IMR-90 (cell line): ENCODE measurements around the gene OR10H3. TPM values are rescaled to one million over a fixed set of nuclear protein-coding genes. Genes with fewer than 3 reads are reported as not detected.

Source experiments
- ATAC-seq: fragments of 200-7000 bp; cut with Tn5 transposase; 2 replicates; pipeline ENCODE4 v1.9.1; 2020; ENCODE audit warnings: low read depth, mild to moderate bottlenecking, moderate library complexity
- BruUV-seq: library from RNA; stranded (reverse); fragments of 400-500 nt; replicated peaks from 2 replicates; lab custom pipeline; 2021; lab: Mats Ljungman, UMichigan
- CTCF ChIA-PET: fragments of 300-600 bp; formaldehyde crosslinking; extraction: SDS; loops from one replicate; lab custom pipeline; 2021; ENCODE audit warnings: antibody characterized with exemption; lab: Yijun Ruan, JAX
- POLR2A ChIA-PET: fragments of 300-600 bp; sonication (Branson Sonifier 250); formaldehyde crosslinking; loops from one replicate; lab custom pipeline; 2022; ENCODE audit warnings: antibody characterized with exemption; ENCODE audit not compliant: unreplicated experiment; lab: Charles Lee
- DNase-seq: peaks from one replicate; pipeline ENCODE4 v3.0.0; 2013
- H2AFZ ChIP-seq: replicated peaks from 2 replicates; pipeline ENCODE3; 2013; ENCODE audit warnings: low read length, mild to moderate bottlenecking; ENCODE audit not compliant: poor library complexity
- H2AK5ac ChIP-seq: 2 replicates; pipeline ENCODE4 v1.6.1; 2013; ENCODE audit warnings: low read depth, low read length, inconsistent platforms
- H2AK9ac ChIP-seq: replicated peaks from 2 replicates; pipeline ENCODE3; 2013; ENCODE audit warnings: mild to moderate bottlenecking, low read depth, low read length, moderate library complexity; ENCODE audit not compliant: poor library complexity
- H2BK120ac ChIP-seq: 2 replicates; pipeline ENCODE4 v1.6.1; 2013; ENCODE audit warnings: low read depth, low read length, inconsistent platforms
- H2BK15ac ChIP-seq: 3 replicates; pipeline ENCODE4 v1.6.1; 2013; ENCODE audit warnings: low read depth, low read length, inconsistent platforms
- H2BK20ac ChIP-seq: 2 replicates; pipeline ENCODE4 v1.6.1; 2013; ENCODE audit warnings: low read depth, mild to moderate bottlenecking, inconsistent platforms, low read length, moderate library complexity
- H2BK5ac ChIP-seq: 2 replicates; pipeline ENCODE4 v1.6.1; 2013; ENCODE audit warnings: mild to moderate bottlenecking, low read depth, low read length, inconsistent platforms; ENCODE audit not compliant: poor library complexity, severe bottlenecking
- H3K14ac ChIP-seq: replicated peaks from 2 replicates; pipeline ENCODE4 v1.6.1; 2013; ENCODE audit warnings: low read depth, low read length, inconsistent platforms
- H3K18ac ChIP-seq: 2 replicates; pipeline ENCODE4 v1.6.1; 2013; ENCODE audit warnings: low read depth, low read length, control low read depth
- H3K23ac ChIP-seq: 2 replicates; pipeline ENCODE4 v1.6.1; 2013; ENCODE audit warnings: low read depth, low read length, inconsistent platforms
- H3K27ac ChIP-seq: 2 replicates; pipeline ENCODE4 v1.5.1; 2013; ENCODE audit warnings: mild to moderate bottlenecking, control low read depth, low read length; ENCODE audit not compliant: insufficient read depth
- H3K27me3 ChIP-seq: 2 replicates; pipeline ENCODE4 v1.6.1; 2013; ENCODE audit warnings: low read length; ENCODE audit not compliant: control insufficient read depth, insufficient read depth
- H3K36me3 ChIP-seq: 2 replicates; pipeline ENCODE4 v1.6.1; 2013; ENCODE audit warnings: low read length, mixed read lengths; ENCODE audit not compliant: control insufficient read depth, insufficient read depth
- H3K4ac ChIP-seq: 2 replicates; pipeline ENCODE4 v1.6.1; 2013; ENCODE audit warnings: low read depth, low read length, inconsistent platforms
- H3K4me1 ChIP-seq: 2 replicates; pipeline ENCODE4 v1.6.1; 2013; ENCODE audit warnings: low read length, mixed read lengths; ENCODE audit not compliant: control insufficient read depth, insufficient read depth
- H3K4me2 ChIP-seq: 2 replicates; pipeline ENCODE4 v1.6.1; 2013; ENCODE audit warnings: low read depth, mild to moderate bottlenecking, control low read depth, low read length, moderate library complexity
- H3K4me3 ChIP-seq: 2 replicates; pipeline ENCODE4 v1.5.1; 2013; ENCODE audit warnings: low read depth, mild to moderate bottlenecking, control low read depth, low read length, moderate library complexity; ENCODE audit not compliant: insufficient read depth
- H3K56ac ChIP-seq: 2 replicates; pipeline ENCODE4 v1.6.1; 2013; ENCODE audit warnings: low read length, inconsistent platforms; ENCODE audit not compliant: insufficient read depth; ENCODE audit errors: extremely low read depth
- H3K79me1 ChIP-seq, 2 experiments: 2 replicates each; pipeline ENCODE4 v1.6.1; 2013; ENCODE audit warnings: low read length in 2 of 2, inconsistent platforms in 1 of 2, low read depth in 1 of 2
- H3K9ac ChIP-seq: 2 replicates; pipeline ENCODE4 v1.6.1; 2013; ENCODE audit warnings: low read depth, low read length, control low read depth
- H3K9me1 ChIP-seq: 2 replicates; pipeline ENCODE4 v1.6.1; 2013; ENCODE audit warnings: low read length, inconsistent platforms; ENCODE audit not compliant: insufficient read depth
- H3K9me3 ChIP-seq: 2 replicates; pipeline ENCODE4 v1.6.1; 2013; ENCODE audit warnings: low read length; ENCODE audit not compliant: control insufficient read depth, insufficient read depth
- H4K20me1 ChIP-seq: 2 replicates; pipeline ENCODE4 v1.6.1; 2013; ENCODE audit warnings: low read length, inconsistent platforms; ENCODE audit not compliant: insufficient read depth
- H4K5ac ChIP-seq: 2 replicates; pipeline ENCODE4 v1.6.1; 2013; ENCODE audit warnings: mild to moderate bottlenecking, low read depth, low read length, control low read depth
- H4K8ac ChIP-seq, 2 experiments: 2 replicates each; pipeline ENCODE4 v1.6.1; 2013; ENCODE audit warnings: low read depth in 2 of 2, low read length in 2 of 2, control low read depth in 1 of 2, inconsistent platforms in 1 of 2
- H4K91ac ChIP-seq: 2 replicates; pipeline ENCODE4 v1.6.1; 2013; ENCODE audit warnings: low read depth, low read length, inconsistent platforms; ENCODE audit not compliant: insufficient read depth
- CTCF ChIP-seq: conservative IDR thresholded peaks from 2 replicates; pipeline ENCODE4 v1.5.1; 2012; ENCODE audit warnings: mild to moderate bottlenecking, low read depth, low read length, improper control_type of control experiment
- NFE2L2 ChIP-seq: fragments of 150-350 bp; IDR thresholded peaks from 2 replicates; pipeline ENCODE4 v1.6.1; 2016; ENCODE audit warnings: low read depth, mild to moderate bottlenecking, low read length
- RCOR1 ChIP-seq: IDR thresholded peaks from 2 replicates; pipeline ENCODE4 v1.6.1; 2012; ENCODE audit warnings: mild to moderate bottlenecking, low read length, improper control_type of control experiment; ENCODE audit not compliant: insufficient replicate concordance
- USF2 ChIP-seq: fragments of 150-350 bp; IDR thresholded peaks from 2 replicates; pipeline ENCODE4 v1.6.1; 2017; ENCODE audit warnings: mild to moderate bottlenecking, antibody characterized with exemption, low read length, low read depth
- WGBS, 2 experiments: methylation state at CpG; one replicate each; pipeline versions ENCODE4 v1.1.5 to v1.1.7; 2013; ENCODE audit warnings: missing lambda C conversion rate in 2 of 2; ENCODE audit not compliant: insufficient read length in 1 of 2; ENCODE audit errors: extremely low coverage in 2 of 2; 5-methylcytosine and 5-hydroxymethylcytosine counted together
- dilution Hi-C: fragments of 300-500 bp; cut with HindIII; formaldehyde crosslinking; loops from one replicate; pipeline ENCODE4 v1.14.3; 2018; ENCODE audit warnings: low sequenced_read_pairs; ENCODE audit not compliant: unreplicated experiment
- in situ Hi-C: fragments of 300-500 bp; cut with MboI; formaldehyde crosslinking; loops from 3 replicates; pipeline ENCODE4 v1.14.3; 2019; ENCODE audit warnings: low sequenced_read_pairs, inconsistent platforms, mixed read lengths
- intact Hi-C: fragments of 100-400 bp; cut with micrococcal nuclease; formaldehyde crosslinking; loops from 2 replicates; pipeline ENCODE4 v1.10.0; 2022
- polyA plus RNA-seq, 3 experiments: library from polyadenylated mRNA; depleted of rRNA; stranded (reverse); fragments of >200 nt; gene quantifications; 2 replicates each; pipeline ENCODE4 v1.2.3, GENCODE V29; 2012; ENCODE audit warnings: low replicate concordance in 1 of 3
- total RNA-seq: library from RNA; depleted of rRNA; stranded (reverse); fragments of >200 nt; gene quantifications from 2 replicates; pipeline ENCODE4 v1.2.3, GENCODE V29; 2012

OR10H3 gene
- total and polyA plus RNA-seq, 2 of the 4 experiments (the other 2 are of a cell fraction) = not detected

GRCh38 chr19:15776264-15776663, 38.5 kb downstream of the OR10H3 start:
- intact Hi-C loops (loop anchor here (2.0 kb wide), 1 partner anchor 101 kb away; no protein-coding TSS in a partner anchor), dilution Hi-C loops (no loop called here), in situ Hi-C loops (loop anchor here (10.0 kb wide), 1 partner anchor 101 kb away; the partner anchor contains the start of gene CYP4F12)
- Histone ChIP-seq H2BK120ac (no peak overlapping the region), H3K14ac (no peak overlapping the region), H3K27ac (no peak overlapping the region), H4K20me1 (no peaks in the 10 kb centered on the region), H2AFZ (no peak overlapping the region), H3K9me1 (no peaks in the 10 kb centered on the region), H4K8ac (no peak overlapping the region), H2BK15ac (no peak overlapping the region), H3K56ac (no peak overlapping the region), H3K9ac (no peak overlapping the region), H2AK9ac (no peak overlapping the region), H3K27me3 (no peaks in the 10 kb centered on the region), H3K4me1 (no peaks in the 10 kb centered on the region), H3K9me3 (peaks cover 53% of the 10 kb centered on the region), H3K4me3 (no peak overlapping the region), H3K23ac (no peak overlapping the region), H4K5ac (no peak overlapping the region), H3K4me2 (no peak overlapping the region), H3K36me3 (no peaks in the 10 kb centered on the region), H3K79me1 (no peaks in the 10 kb centered on the region), H2AK5ac (no peak overlapping the region), H2BK20ac (no peak overlapping the region), H2BK5ac (no peak overlapping the region), H4K91ac (no peak overlapping the region), H3K18ac (no peak overlapping the region), H3K4ac (no peak overlapping the region)
- POLR2A ChIA-PET = no interaction called here
- WGBS, 2 experiments = no CpG with 5 or more reads among the region's 4 CpGs
- CTCF ChIA-PET = no interaction called here
- no peak for ATAC-seq
- no peak for TF ChIP-seq USF2
- TF ChIP-seq RCOR1 = no peak
- TF ChIP-seq NFE2L2 = no peak
- no peak for TF ChIP-seq CTCF
- no TSS peak for BruUV-seq
- no peak for DNase-seq
